Measurements from ENCODE around the gene SLC8B1.

GRCh38 chr12:113252494-113252893 is 82.4 kb downstream of the SLC8B1 start:
- TF ChIP-seq POLR2A (IDR thresholded peaks at IDR 0.05) (no peak), CTCF (IDR thresholded peaks at IDR 0.05) (no peak)
